Activated CD8-positive, alpha-beta T cell treated with anti-CD3 and anti-CD28 coated beads for 36 hours (primary cell): Measurements from ENCODE around the gene NDRG2. TPM values are rescaled to one million over a fixed set of nuclear protein-coding genes. Genes with fewer than 3 reads are reported as not detected.

Experiments used
- ATAC-seq: fragments of 200-7000 bp; cut with Tn5 transposase; one replicate; pipeline ENCODE4 v1.10.0; 2021; ENCODE audit warnings: mild to moderate bottlenecking, moderate library complexity
- CTCF ChIA-PET: fragments of 350-600 bp; sonication (Branson Sonifier 250); formaldehyde crosslinking; loops from one replicate; lab custom pipeline; 2021; ENCODE audit warnings: antibody characterized with exemption; lab: Charles Lee
- POLR2A ChIA-PET: fragments of 350-600 bp; sonication (Branson Sonifier 250); formaldehyde crosslinking; loops from one replicate; lab custom pipeline; 2021; ENCODE audit warnings: antibody characterized with exemption; lab: Charles Lee
- DNase-seq: peaks from one replicate; pipeline ENCODE4 v3.0.0-alpha.2; 2020
- H3K27ac Mint-ChIP-seq: one replicate; pipeline ENCODE4 v1.8.0; 2021; ENCODE audit warnings: mild to moderate bottlenecking, mixed read lengths
- H3K27me3 Mint-ChIP-seq: one replicate; pipeline ENCODE4 v1.8.0; 2021; ENCODE audit warnings: mixed read lengths
- H3K36me3 Mint-ChIP-seq: one replicate; pipeline ENCODE4 v1.8.0; 2021; ENCODE audit warnings: low read depth, mixed read lengths
- H3K4me1 Mint-ChIP-seq: one replicate; pipeline ENCODE4 v1.8.0; 2021; ENCODE audit warnings: low read depth, mixed read lengths
- H3K4me3 Mint-ChIP-seq: one replicate; pipeline ENCODE4 v1.8.0; 2021; ENCODE audit warnings: mild to moderate bottlenecking, moderate library complexity, mixed read lengths
- H3K9me3 Mint-ChIP-seq: one replicate; pipeline ENCODE4 v1.8.0; 2021; ENCODE audit warnings: mixed read lengths
- intact Hi-C: fragments of 100-400 bp; cut with micrococcal nuclease; formaldehyde crosslinking; loops from one replicate; pipeline ENCODE4 v1.10.0; 2022
- total RNA-seq, 2 experiments: library from RNA; stranded (reverse); gene quantifications; one replicate each; pipeline ENCODE4 v1.2.3, GENCODE V29; 2021
- TF ChIP-seq, protein P1 (sequence below): fragments of 200-600 bp; IDR thresholded peaks from one replicate; pipeline ENCODE4 v1.8.0; 2022; ENCODE audit warnings: antibody characterized with exemption, mild to moderate bottlenecking

NDRG2 gene
- total RNA-seq, 2 experiments from 2014 or later: 4.3 to 5.3 TPM

DNA sequence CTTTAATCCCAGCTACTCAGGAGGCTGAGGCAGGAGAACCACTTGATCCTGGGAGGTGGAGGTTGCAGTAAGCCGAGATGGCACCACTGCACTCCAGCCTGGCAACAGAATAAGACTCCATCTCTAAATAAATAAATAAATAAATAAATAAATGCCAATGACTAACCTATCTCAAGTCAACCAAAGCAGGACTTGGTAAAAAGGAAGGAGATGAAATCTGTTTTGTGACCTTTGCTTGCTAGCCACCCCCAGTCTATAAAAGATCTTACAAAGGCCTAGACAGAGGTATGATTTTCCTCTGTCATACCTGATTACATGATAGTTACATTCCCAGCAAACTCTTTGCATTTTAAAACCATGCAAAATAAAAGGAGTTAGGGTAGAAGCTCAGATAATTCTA is 48.6 kb downstream of the NDRG2 start:
- no peak overlapping the region for H3K27ac Mint-ChIP-seq
- H3K27me3 Mint-ChIP-seq: peaks cover 20% of the 10 kb centered on the region
- TF ChIP-seq, protein P1, sequence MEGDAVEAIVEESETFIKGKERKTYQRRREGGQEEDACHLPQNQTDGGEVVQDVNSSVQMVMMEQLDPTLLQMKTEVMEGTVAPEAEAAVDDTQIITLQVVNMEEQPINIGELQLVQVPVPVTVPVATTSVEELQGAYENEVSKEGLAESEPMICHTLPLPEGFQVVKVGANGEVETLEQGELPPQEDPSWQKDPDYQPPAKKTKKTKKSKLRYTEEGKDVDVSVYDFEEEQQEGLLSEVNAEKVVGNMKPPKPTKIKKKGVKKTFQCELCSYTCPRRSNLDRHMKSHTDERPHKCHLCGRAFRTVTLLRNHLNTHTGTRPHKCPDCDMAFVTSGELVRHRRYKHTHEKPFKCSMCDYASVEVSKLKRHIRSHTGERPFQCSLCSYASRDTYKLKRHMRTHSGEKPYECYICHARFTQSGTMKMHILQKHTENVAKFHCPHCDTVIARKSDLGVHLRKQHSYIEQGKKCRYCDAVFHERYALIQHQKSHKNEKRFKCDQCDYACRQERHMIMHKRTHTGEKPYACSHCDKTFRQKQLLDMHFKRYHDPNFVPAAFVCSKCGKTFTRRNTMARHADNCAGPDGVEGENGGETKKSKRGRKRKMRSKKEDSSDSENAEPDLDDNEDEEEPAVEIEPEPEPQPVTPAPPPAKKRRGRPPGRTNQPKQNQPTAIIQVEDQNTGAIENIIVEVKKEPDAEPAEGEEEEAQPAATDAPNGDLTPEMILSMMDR: no peak
- H3K4me1 Mint-ChIP-seq: no peaks in the 10 kb centered on the region
- ATAC-seq (no peak), DNase-seq (no peak)
- ChIA-PET CTCF (no interaction called here), POLR2A (no interaction called here)
- no peaks in the 10 kb centered on the region for H3K9me3 Mint-ChIP-seq
- intact Hi-C loops: no loop called here
- H3K36me3 Mint-ChIP-seq: no peaks in the 10 kb centered on the region
- H3K4me3 Mint-ChIP-seq: no peak overlapping the region

- POLR2A ChIA-PET: interaction anchor here (1.0 kb wide), 1 partner anchor 22 kb away, joined by 3 read pairs; no protein-coding TSS in a partner anchor
- Mint-ChIP-seq H3K27ac (no peak overlapping the region), H3K27me3 (peaks cover 18% of the 10 kb centered on the region), H3K4me1 (peaks cover 6% of the 10 kb centered on the region), H3K36me3 (no peaks in the 10 kb centered on the region), H3K4me3 (no peak overlapping the region), H3K9me3 (no peaks in the 10 kb centered on the region)
- intact Hi-C loops: loop anchor here (5.0 kb wide), 2 partner anchors 101 to 276 kb away; no protein-coding TSS in a partner anchor
- DNase-seq (no peak), ATAC-seq (no peak)
- TF ChIP-seq, protein P1: no peak
- CTCF ChIA-PET: interaction anchor here (0.7 to 4.8 kb wide), 10 partner anchors 9 to 277 kb away, joined by 3 to 73 read pairs (median 14); no protein-coding TSS in a partner anchor
Observed at GRCh38 chr14:20973501-20973900, 51.4 kb downstream of the NDRG2 start.

GRCh38 chr14:20971705-20972021 is 53.2 kb downstream of the NDRG2 start:
- ChIA-PET CTCF (interaction anchor here (0.6 to 4.8 kb wide), 44 partner anchors 9 to 361 kb away, joined by 3 to 73 read pairs (median 7); partner anchors contain the start of genes RNASE2, SLC39A2 and TMEM253), POLR2A (interaction anchor here (0.6 to 2.1 kb wide), 3 partner anchors 11 to 28 kb away, joined by 3 to 7 read pairs (median 4); partner anchors contain the start of gene SLC39A2)
- H3K27ac Mint-ChIP-seq: no peak overlapping the region
- intact Hi-C loops: loop anchor here (1.0 to 5.0 kb wide), 3 partner anchors 99 to 274 kb away; no protein-coding TSS in a partner anchor
- no peaks in the 10 kb centered on the region for H3K36me3 Mint-ChIP-seq
- H3K4me1 Mint-ChIP-seq: peaks cover 6% of the 10 kb centered on the region
- TF ChIP-seq, protein P1: no peak
- DNase-seq (no peak), ATAC-seq (no peak)
- no peaks in the 10 kb centered on the region for H3K9me3 Mint-ChIP-seq
- peaks cover 27% of the 10 kb centered on the region for H3K27me3 Mint-ChIP-seq
- H3K4me3 Mint-ChIP-seq: peak overlapping the region; percentile 79

GRCh38 chr14:20970983-20971704 is 53.7 kb downstream of the NDRG2 start:
- Mint-ChIP-seq H3K9me3 (no peaks in the 10 kb centered on the region), H3K27me3 (peaks cover 28% of the 10 kb centered on the region), H3K36me3 (no peaks in the 10 kb centered on the region), H3K27ac (peak overlapping the region; percentile 48), H3K4me1 (peaks cover 6% of the 10 kb centered on the region), H3K4me3 (peak overlapping the region; percentile 79)
- TF ChIP-seq, protein P1: peak; percentile 95
- intact Hi-C loops: loop anchor here (1.0 to 5.0 kb wide), 3 partner anchors 99 to 274 kb away; no protein-coding TSS in a partner anchor
- ChIA-PET POLR2A (interaction anchor here (0.5 to 2.1 kb wide), 4 partner anchors 10 to 677 kb away, joined by 3 to 7 read pairs (median 4); no protein-coding TSS in a partner anchor), CTCF (interaction anchor here (0.6 to 4.8 kb wide), 67 partner anchors 9 to 639 kb away, joined by 3 to 73 read pairs (median 5); partner anchors contain the start of genes PARP2, RNASE2, RNASE4 and SLC39A2)
- DNase-seq: peak; percentile 86
- peak; percentile 94 for ATAC-seq
